Body of pancreas (tissue), 4 donors: ENCODE data around the gene FNDC3B.

Experiments used
- POLR2A ChIP-seq, 3 donors: fragments of 450-650 bp; IDR thresholded peaks; one replicate each; pipeline ENCODE4 v1.6.1; 2016; ENCODE audit warnings: antibody characterized with exemption in 3 of 3, mild to moderate bottlenecking in 2 of 3
- TF ChIP-seq, protein P1 (sequence below), 7 experiments: fragments of 450-650 bp in 4 of 7; fragments of 200-600 bp in 3 of 7; sonication (generic) in 3 of 7; IDR thresholded peaks; one replicate each; pipeline ENCODE4 v1.5.1; 2016 to 2019; ENCODE audit warnings: antibody characterized with exemption in 7 of 7

GRCh38 chr3:172147113-172147818 is 107.9 kb downstream of the FNDC3B start:
- no peak for TF ChIP-seq POLR2A (IDR thresholded peaks at IDR 0.05)
- TF ChIP-seq, protein P1, sequence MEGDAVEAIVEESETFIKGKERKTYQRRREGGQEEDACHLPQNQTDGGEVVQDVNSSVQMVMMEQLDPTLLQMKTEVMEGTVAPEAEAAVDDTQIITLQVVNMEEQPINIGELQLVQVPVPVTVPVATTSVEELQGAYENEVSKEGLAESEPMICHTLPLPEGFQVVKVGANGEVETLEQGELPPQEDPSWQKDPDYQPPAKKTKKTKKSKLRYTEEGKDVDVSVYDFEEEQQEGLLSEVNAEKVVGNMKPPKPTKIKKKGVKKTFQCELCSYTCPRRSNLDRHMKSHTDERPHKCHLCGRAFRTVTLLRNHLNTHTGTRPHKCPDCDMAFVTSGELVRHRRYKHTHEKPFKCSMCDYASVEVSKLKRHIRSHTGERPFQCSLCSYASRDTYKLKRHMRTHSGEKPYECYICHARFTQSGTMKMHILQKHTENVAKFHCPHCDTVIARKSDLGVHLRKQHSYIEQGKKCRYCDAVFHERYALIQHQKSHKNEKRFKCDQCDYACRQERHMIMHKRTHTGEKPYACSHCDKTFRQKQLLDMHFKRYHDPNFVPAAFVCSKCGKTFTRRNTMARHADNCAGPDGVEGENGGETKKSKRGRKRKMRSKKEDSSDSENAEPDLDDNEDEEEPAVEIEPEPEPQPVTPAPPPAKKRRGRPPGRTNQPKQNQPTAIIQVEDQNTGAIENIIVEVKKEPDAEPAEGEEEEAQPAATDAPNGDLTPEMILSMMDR (IDR thresholded peaks at IDR 0.05): no peak
